ENCODE data around the gene B4GALT3. TPM values are rescaled to one million over a fixed set of nuclear protein-coding genes. Genes with fewer than 3 reads are reported as not detected.

Gene B4GALT3
- total RNA-seq, 3 donors from 2014 or later, result 25.1 to 35.9 (median 33.3) TPM

GRCh38 chr1:161209790-161210409 is 32.6 kb upstream of the B4GALT3 start:
- DNase-seq, result peak; percentile 62 to 78 (median 75)
- Histone ChIP-seq H3K9me3 (no peaks in the 10 kb centered on the region), H3K4me3 (no peak overlapping the region), H3K4me1 (ENCODE audit: low read depth) (peaks cover 6% of the 10 kb centered on the region), H3K36me3 (ENCODE audit: low read depth) (peaks cover 14% of the 10 kb centered on the region)
- intact Hi-C loops (cut with DNase I, micrococcal nuclease), result no loop called here
- ATAC-seq, result peak; percentile 92
- TF ChIP-seq CTCF (IDR thresholded peaks at IDR 0.05), result peak; percentile 79

GRCh38 chr1:161207173-161207572 is 29.9 kb upstream of the B4GALT3 start:
- intact Hi-C loops (cut with DNase I, micrococcal nuclease), result no loop called here
- Histone ChIP-seq H3K36me3 (ENCODE audit: low read depth) (peaks cover 8% of the 10 kb centered on the region), H3K4me1 (ENCODE audit: low read depth) (peaks cover 17% of the 10 kb centered on the region), H3K4me3 (no peak overlapping the region), H3K9me3 (no peaks in the 10 kb centered on the region)
- DNase-seq, result peak in 1 of 3 donors; percentile 50
- ATAC-seq, result peak; percentile 17
- no peak for TF ChIP-seq CTCF (IDR thresholded peaks at IDR 0.05)

- DNase-seq (no peak), ATAC-seq (no peak)
- Histone ChIP-seq H3K4me1 (ENCODE audit: low read depth) (peaks cover 22% of the 10 kb centered on the region), H3K4me3 (no peak overlapping the region), H3K9me3 (no peaks in the 10 kb centered on the region), H3K36me3 (ENCODE audit: low read depth) (peaks cover 5% of the 10 kb centered on the region)
- no peak for TF ChIP-seq CTCF (IDR thresholded peaks at IDR 0.05)
- intact Hi-C loops (cut with DNase I, micrococcal nuclease), result no loop called here
Observed at GRCh38 chr1:161206411-161207140, 29.3 kb upstream of the B4GALT3 start.

GRCh38 chr1:161201836-161202712 is 24.8 kb upstream of the B4GALT3 start, which contains the start of gene NDUFS2:
Gene NDUFS2, plus strand, starts transcription at chr1:161202367. Its CDS starts 19 bp downstream, at chr1:161202386.
- Histone ChIP-seq H3K36me3 (ENCODE audit: low read depth) (peaks cover 4% of the 10 kb centered on the region), H3K4me1 (ENCODE audit: low read depth) (peaks cover 26% of the 10 kb centered on the region), H3K9me3 (no peaks in the 10 kb centered on the region), H3K4me3 (peak within 1 kb of the TSS; percentile 59)
- DNase-seq (peak; percentile 96 to 98 (median 98)), ATAC-seq (peak; percentile 96)
- intact Hi-C loops (cut with DNase I, micrococcal nuclease), result no loop called here
- TF ChIP-seq CTCF (IDR thresholded peaks at IDR 0.05), result peak; percentile 15

- intact Hi-C loops (cut with DNase I, micrococcal nuclease), result no loop called here
- Histone ChIP-seq H3K4me3 (no peak overlapping the region), H3K9me3 (no peaks in the 10 kb centered on the region), H3K36me3 (ENCODE audit: low read depth) (peaks cover 4% of the 10 kb centered on the region), H3K4me1 (ENCODE audit: low read depth) (peaks cover 27% of the 10 kb centered on the region)
- no peak for TF ChIP-seq CTCF (IDR thresholded peaks at IDR 0.05)
- ATAC-seq, result peak; percentile 1
- DNase-seq, result peak in 2 of 3 donors; percentile 56 to 72
Observed at GRCh38 chr1:161200992-161201835, 23.9 kb upstream of the B4GALT3 start.

All from mucosa of descending colon (tissue), 3 donors.